K562 treated with DMSO at 1 percent for 24 hours (cell line): ENCODE measurements around the gene ENPP1. TPM values are rescaled to one million over a fixed set of nuclear protein-coding genes. Genes with fewer than 3 reads are reported as not detected.

Experiments
- total RNA-seq: library from RNA; unstranded; fragments of 300-600 nt; gene quantifications from 2 replicates; pipeline ENCODE4 v1.2.3, GENCODE V29; 2022; ENCODE audit warnings: low read depth; ENCODE audit not compliant: insufficient read depth

The ENPP1 gene
- 0.19 TPM in 1 of 2 replicates, not detected in the other for total RNA-seq

DNA sequence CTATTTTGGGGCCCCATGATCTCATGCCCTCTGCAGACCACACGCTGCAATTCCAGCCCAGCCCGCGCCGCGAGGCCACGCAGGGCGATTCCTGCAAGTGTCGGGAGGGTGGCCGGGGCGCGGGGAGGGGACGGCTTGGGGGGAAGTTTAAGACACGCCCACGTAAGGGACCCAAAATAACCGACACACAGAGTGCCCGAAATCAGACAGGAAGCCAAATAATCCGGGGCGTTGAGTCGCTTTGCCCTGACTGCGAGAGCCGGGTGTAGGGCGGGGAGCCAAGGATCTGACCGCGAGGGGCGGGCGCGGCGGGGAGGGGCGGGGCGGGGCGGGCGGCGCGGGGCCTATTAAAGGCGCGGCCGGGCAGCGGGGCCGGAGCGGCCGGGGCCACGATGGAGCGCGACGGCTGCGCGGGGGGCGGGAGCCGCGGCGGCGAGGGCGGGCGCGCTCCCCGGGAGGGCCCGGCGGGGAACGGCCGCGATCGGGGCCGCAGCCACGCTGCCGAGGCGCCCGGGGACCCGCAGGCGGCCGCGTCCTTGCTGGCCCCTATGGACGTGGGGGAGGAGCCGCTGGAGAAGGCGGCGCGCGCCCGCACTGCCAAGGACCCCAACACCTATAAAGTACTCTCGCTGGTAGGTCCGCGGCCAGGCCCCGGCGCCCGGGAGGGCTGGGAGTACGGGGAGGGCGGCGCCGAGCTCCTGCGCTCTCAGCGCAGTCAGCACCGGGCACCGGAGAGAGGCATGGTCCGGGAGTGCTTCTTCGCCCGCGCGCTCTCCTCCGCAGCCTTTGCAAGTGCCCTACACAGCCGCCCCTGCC is at the start of gene ENPP1:
ENPP1 (plus strand) TSS at position 377 of the 816 bp plus-strand sequence; CDS start at position 393, 16 bp downstream.

Other genes with a start within 250 kb of the ENPP1 start
- not detected in 2 replicates for gene ARG1, start 234.8 kb upstream of the ENPP1 start, total RNA-seq
- gene MED23, start 179.8 kb upstream of the ENPP1 start, total RNA-seq: 9.1 and 11.5 TPM in 2 replicates
- gene ENPP3, start 170.7 kb upstream of the ENPP1 start, total RNA-seq: 1.6 and 1.7 TPM in 2 replicates
- not detected in 2 replicates for gene OR2A4, start 106.6 kb upstream of the ENPP1 start, total RNA-seq
- gene CTAGE9, start 97.0 kb upstream of the ENPP1 start, total RNA-seq: not detected in 2 replicates
- gene CCN2, start 143.4 kb downstream of the ENPP1 start, total RNA-seq: not detected in 2 replicates